Muscle of back (tissue), 11 donors: ENCODE measurements around the gene SLC28A1. TPM values are rescaled to one million over a fixed set of nuclear protein-coding genes. Genes with fewer than 3 reads are reported as not detected.

Experiments used
- DNase-seq, 3 donors: peaks; one replicate each; pipeline versions ENCODE4 v3.0.0 to v3.0.0-alpha.2; 2013
- polyA plus RNA-seq, 10 donors: library from polyadenylated mRNA; unstranded; fragments of 120-200 nt; gene quantifications; one replicate each; pipeline ENCODE4 v1.2.1, GENCODE V29; 2013; ENCODE audit not compliant: insufficient read length in 10 of 10

Gene SLC28A1
- polyA plus RNA-seq, 10 donors, result 0.17 to 0.58 (median 0.30) TPM

DNA sequence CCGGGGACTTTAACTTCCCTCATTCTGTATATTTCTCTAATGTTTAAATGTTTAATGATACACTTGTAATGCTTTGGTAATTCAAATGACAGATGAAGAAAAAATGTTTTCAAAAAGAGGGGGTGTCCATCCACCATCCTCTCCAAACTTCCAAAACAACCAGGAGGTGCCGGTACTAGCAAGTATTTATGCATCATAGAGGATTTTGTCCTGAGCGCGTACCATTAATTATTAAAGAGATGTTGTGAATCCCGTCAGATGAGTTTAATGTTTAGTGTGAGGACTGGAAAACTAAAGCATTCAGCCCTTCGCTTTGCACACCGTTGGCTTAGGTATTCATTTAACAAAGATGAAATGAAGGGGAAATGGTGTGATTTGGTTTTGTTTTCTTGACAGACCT, 1.3 kb downstream of the SLC28A1 start:
- no peak for DNase-seq

DNA sequence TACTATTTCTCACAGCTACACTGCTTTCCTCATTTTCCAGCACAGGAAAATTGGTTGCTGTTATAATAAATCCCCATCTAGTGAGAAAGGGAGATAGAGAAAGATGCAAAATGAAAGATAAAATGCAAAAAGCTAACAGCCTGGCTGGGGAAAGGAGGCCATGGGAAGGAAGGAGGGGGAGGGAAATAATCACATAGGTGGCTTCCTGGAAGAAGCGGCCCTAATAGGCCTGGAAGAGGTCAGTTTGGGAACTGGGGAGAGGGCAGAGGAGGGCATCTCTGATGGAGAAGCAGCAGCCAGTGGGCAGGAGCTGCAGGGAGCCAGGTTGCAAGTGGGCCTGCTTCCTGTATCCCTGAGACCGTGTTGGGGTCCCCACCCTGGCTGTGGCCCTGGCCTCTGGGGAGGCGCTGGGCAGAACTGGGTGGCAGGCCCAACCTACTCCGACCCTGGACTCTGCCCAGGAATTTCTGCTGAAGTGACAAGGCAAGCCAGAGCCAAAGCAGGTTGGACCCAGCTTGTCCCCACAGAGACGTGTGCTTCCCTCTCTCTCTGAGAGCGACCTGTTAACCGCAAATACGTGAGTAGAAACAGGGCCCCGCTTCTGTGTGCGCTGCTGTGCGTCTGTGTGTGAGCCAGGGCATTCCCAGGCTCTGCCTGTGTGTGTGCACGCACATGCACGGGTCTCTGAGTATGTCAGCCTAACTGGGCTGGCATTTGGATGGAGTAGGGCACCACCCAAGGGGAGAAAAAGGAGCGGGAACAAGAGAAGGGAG, 1.9 kb downstream of the SLC28A1 start:
- DNase-seq, result no peak

DNA sequence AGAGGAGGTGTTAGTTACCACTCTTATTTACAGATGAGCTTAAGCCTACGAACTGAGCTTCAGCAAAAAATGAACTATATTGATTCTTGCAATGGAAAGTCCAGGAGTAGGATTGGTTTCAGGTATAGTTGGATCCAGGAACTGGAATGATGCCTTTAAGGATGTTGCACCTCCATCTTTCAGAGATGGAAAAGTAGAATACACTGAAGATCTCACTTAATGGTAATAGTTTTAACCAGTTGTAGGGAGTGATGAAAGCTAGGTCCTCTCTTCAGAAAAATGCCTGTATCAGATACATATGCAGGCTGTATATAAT, 2.5 kb downstream of the SLC28A1 start:
- no peak for DNase-seq

DNA sequence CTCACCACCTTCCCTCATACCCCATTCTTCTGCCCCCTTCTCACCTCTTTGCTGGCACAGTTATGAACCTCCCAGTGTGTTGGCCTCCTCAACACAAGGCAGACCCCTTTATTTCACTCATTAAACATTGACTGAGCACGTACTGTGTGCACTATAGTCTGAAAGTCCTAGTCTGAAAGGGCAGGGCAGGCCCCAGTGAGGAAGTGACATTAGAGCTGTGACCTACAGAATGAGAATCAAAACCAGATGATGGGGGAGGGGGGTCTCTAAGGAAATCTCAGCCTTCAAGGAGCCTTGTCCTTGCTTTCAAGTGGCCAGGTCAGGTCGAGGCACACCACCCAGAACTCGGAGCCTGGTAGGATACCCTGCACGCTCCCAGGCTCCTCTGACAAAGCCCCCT, 3.5 kb downstream of the SLC28A1 start:
- no peak for DNase-seq

DNA sequence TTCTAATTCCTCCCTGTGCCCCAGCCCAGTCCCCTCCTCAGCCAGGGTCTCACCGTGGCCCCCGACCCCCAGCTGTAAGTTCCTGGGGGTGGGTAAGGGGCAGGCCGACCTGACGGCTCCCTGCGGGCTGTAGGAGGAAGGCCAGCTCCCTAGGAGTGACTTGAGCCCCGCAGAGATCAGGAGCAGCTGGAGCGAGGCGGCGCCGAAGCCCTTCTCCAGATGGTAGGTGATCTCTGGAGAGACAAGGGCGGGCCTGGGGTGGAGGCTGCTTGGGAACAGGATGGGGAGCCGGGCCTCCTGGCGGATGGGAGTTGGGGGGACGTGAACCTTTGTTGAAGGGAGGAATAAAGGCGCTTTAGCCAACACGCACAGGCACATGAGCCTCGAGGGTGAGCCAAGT, 4.2 kb downstream of the SLC28A1 start:
- peak in 1 of 3 donors; percentile 45 for DNase-seq

DNA sequence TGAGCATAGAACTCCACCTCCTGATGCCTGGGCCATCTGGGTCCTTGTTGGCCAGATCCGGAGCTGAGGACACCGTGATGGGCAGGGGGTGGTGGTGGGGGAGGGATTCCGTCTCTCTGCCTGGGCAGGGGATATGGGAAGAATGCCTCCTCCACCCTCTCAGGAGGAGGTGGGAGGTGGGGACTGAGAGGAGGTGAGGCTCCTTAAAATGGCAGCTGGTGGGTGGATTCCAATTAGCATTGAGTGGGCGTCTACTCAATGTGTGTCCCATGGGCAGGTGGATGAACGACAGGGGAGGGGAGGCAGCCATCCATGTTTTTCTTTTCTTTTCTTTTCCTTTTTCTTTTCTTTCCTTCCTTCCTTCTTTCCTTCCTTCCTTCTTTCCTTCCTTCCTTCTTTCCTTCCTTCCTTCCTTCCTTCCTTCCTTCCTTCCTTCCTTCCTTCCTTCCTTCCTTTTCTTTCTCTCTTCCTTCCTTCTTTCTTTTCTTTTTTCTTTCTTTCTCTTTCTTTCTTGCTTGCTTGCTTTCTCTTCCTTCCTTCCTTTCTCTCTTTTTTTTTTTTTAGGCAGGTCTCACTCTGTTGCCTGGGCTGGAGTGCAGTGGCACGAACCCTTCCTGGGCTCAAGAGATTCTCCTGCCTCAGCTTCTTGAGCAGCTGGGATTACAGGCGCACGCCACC, 5.0 kb downstream of the SLC28A1 start:
- no peak for DNase-seq

DNA sequence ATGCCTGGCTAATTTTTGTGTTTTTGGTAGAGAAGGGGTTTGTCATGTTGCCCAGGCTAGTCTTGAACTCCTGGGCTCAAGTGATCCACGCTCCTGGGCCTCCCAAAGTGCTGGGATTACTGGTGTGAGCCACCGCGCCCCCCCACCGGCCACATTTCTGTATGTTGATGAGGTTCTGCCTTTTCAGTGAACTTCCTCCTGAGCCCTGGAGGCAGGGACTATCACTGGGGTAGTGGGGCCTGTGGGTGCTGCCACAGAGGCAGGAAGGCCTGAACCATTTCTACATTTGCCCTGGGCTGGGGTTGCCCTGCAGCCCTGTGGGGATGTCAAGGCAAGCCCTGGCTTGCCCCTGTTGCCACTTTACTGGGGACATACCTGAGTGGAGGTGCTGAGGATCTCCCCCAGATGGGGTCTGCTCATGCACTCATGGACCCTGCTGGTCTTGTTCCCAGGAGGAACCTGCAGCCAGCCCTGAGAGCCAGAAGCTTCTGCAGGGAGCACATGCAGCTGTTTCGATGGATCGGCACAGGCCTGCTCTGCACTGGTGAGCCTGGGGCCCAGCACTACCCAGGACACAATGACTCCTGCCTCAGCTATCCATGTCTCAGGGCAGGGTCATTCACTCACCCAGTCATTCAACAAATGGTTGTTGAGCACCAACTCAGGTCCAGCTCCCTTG, 5.7 kb downstream of the SLC28A1 start:
- DNase-seq, result no peak

DNA sequence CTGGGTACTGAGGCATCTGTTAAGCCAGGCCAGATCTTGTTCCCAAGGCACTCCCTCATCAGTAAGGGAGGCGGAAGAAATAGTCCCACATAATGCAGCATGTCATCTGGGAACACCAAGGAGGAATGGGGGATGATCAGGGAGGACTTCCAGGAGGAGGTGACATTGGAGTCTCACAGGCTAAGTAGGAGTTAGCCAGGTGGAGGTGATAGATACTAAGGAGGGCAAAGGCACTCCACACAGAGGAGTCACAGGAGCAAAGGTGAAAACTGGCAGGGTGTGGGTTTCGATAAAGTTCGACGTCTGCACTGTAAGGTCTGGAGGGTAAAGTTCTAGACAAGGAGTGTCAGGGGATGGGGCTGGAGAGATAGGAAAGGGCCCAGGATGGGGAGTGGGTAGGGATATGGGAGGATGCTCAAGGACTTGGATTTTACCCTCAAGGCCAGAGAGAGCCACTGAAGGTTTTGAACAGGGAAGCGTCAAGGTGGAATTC, 6.3 kb downstream of the SLC28A1 start:
- DNase-seq, result no peak

DNA sequence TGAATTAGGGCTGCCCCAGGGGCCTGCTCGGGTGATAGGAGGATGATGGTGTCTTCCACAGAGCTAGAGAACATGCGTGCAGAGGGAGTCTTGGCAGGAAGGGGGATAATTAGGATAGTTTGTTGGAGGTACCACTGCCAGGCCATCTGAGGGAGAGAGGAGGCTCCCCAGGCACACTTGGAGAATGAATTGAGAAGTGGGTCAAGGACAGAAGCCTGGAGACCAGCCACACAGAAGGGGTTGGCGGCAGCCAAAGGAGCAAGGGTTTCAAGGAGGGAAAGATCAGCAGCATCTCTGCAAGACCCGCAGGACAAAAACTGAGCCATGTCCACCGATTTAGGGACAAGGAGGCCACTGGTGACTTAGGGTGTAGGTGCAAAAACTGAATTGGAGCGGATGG, 6.9 kb downstream of the SLC28A1 start:
- DNase-seq, result no peak

DNA sequence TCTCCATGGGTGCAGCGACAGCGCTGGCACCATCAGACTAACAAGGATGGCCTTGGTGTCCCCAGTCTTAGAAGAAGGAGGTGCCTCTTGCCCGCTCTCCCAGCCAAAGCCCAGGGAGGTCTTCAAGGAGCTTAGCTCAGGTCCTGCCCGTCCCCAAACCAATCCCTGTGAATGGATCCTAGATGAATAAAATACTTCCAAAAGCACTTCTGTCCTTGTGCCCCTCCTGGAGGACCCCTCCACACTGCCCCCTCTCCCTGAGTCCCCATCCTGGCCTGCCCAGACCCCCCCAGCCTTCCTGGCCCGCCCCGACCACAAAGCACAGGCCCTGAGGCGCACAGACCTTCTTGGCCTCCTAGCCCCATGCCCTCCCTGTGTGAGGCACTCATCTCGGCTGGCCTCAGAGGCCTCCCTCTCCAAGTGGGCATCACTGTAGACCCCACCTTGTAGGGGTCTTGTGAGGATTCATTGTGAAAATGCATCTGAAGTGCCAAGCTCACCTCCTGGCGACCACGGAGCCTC, 8.4 kb downstream of the SLC28A1 start:
- DNase-seq, result no peak

DNA sequence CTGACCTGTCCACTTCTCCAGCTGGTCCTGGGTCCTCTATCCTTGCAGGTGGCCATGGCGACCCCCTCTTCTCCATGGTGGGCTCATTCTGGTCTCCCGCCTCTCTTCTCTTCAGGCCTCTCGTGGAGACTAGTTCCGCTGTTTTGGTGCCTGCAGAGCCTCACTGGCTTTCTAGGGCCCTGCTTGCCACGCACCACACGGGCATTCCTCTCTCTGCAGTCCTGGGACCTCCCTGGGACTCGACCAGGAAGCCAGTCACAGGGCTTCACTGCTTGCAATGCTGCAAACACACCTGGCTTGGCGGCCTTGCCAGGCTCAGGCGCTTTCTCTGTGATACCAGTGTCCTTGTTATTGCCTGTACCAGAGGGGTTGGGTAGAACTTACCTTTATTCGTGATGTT, 9.1 kb downstream of the SLC28A1 start:
- DNase-seq, result no peak

DNA sequence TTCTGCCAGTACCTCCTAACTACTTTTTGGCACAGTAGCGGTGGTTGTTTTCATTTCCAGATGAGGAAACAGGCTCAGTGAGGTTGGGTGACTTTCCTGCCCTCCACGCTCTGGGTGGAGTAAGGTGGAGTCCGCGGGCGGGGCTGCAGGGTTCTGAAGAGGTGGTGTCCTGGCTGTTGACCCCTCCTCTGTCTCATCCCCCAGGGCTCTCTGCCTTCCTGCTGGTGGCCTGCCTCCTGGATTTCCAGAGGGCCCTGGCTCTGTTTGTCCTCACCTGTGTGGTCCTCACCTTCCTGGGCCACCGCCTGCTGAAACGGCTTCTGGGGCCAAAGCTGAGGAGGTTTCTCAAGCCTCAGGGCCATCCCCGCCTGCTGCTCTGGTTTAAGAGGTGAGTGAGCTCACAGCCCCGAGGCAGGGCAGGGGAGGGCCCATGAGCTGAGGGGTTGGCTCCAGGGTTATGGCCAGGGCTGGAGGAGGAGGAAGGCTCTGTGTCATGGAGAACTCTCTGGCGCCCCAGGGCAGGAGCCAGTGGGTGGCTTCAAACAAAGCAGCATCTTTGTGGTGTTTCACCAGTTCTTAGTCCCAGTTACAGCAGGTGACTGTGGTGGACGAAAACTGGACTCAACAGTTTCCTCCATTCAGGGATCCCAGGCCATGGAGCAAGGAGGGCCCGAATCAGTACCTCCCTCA, 10.4 kb downstream of the SLC28A1 start:
- no peak for DNase-seq

DNA sequence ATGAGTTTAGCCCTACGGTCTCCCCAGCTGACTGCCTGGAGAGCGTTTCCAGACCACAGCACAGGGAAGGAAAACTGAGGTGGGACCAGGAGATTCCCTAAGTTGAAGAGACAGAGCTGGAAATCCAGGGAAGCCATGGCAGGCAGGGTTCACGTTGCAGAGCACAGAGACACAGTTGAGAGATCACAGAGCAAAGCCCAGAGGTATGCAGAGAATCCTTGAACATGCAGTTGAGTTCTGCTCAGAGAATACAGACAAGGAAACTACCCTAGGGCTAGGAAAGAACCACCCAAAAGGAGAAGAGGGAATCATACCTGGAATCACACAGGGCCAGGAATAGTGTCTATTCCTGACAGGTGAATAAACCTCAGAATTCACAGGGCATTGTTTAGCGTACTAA, 14.3 kb downstream of the SLC28A1 start:
- DNase-seq, result no peak

DNA sequence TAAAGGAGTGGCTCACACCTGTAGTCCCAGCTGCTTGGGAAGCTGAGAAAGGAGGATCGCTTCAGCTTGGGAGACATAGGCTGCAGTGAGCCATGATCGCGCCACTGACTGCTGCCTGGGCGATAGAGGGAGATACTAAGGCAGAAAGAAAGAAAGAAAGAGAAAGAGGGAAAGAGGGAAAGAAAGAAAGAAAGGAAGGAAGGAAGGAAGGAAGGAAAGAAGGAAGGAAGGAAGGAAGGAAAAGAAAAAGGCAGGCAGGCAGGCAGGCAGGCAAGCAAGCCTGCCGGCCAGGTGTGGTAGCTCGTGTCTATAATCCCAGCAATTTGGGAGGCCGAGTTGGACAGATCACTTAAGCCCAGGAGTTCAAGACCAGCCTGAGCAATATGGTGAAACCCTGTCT, 15.3 kb downstream of the SLC28A1 start:
- DNase-seq, result no peak

DNA sequence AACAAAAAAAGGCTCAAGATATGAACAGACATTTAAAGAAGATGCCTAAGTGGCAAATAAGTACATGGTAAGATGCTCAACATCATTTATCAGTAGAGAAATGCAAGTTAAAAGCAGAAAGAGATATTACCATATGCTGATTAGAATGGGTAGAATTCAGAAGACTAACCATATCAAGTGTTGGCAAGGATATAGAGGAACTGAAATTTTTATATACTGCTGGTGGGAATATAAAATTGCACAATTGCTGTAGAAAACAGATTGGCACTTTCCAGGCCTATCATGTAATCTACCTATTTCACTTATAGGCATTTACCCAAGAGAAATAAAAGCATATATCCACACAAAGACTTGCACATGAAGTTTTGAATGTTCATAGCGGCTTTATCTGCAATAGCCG, 17.1 kb downstream of the SLC28A1 start:
- no peak for DNase-seq

DNA sequence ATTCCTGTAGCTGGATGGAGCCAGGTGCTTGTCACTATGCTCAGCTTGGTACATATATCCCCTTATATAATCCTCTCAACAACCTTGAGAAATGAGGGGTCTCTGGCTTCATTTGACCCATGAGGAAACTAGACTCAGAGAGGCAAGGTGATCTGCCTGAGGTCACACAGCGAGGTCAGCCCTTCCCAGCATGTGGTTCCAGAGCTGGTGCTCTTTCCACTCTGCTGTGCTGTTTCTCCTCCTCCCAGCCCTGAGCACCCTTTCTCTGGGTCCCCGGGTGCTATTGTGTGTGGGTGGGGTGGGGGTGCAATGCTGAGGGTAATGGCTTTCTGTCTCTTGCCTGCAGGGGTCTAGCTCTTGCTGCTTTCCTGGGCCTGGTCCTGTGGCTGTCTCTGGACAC, 19.3 kb downstream of the SLC28A1 start:
- no peak for DNase-seq

DNA sequence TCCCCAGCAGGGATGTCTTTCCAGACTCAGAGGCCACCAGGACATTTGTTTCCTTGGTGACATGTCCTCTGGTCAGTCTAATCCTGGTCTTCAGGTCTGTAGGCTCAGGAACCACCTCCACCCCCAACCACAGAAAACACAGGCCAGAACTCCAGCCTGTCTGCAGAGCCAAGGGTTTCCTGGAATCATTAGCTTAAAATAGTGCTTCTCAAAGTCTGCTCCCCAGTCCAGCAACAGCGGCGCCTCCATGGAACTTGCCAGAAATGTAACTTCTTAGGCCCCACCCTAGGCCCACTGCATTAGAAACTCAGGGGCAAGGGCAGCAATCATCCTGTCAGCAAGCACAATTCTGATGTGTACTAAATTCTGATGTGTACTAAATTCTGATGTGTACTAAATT, 20.0 kb downstream of the SLC28A1 start:
- peak; percentile 36 to 79 (median 71) for DNase-seq

DNA sequence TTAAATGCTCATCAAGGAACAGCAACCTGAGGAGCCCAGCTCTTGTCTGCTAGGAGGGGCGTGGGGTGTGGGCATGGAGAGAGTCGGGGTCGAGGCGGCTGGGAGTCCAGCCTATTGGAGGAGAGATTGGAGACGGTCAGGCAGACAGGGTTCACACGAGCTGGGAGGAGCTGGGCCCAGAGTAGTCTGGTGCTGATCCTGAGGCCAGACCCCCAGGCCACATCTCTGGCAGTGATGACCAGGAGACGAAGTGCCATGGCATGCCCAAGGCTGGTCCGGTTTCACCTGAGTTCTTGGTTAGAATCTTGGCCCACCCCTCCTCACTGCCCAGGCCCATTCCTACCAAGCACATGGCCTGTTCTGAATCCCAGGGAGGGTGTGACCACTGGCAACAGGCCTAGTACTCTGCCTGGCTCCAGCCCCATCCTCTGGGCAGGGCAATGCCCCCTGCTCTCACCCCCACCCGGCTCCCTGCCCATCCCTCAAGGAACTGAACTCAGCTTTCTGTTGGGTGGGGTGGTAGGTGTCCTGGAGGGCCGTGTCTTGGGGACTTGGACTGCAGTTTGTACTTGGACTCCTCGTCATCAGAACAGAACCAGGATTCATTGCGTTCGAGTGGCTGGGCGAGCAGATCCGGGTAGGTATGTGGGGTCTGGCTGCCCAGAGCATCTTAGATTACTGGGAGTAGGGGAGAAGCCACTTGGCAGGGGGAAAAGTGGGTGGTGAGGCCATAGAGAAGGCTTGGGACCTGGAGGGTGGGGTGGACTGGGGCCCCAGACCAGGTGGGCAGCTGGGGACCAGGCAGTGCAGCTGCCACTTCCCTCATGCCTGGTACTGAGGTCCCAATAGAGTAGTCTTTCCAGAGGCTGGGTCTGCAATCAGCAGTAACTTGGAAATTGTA, 20.8 kb downstream of the SLC28A1 start:
- no peak for DNase-seq

DNA sequence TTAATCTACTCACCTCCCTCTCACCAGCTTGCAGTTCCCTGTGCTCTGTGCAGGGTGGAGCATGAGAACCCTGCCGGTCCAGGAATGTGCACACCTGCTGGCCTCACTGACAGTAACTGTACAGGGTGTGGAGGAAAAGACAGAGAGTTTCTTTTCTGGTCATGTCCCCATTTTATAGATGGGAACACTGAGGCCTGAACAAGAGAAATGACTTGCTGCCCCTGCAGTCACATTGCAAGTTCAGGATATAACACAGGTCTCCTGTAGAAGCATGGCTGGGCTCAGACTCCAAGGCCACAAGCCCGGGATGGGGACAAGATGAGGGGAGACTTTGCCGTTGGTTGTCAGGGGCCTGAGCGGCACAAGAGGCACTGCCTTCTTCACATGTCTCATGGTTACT, 23.3 kb downstream of the SLC28A1 start:
- DNase-seq, result no peak

DNA sequence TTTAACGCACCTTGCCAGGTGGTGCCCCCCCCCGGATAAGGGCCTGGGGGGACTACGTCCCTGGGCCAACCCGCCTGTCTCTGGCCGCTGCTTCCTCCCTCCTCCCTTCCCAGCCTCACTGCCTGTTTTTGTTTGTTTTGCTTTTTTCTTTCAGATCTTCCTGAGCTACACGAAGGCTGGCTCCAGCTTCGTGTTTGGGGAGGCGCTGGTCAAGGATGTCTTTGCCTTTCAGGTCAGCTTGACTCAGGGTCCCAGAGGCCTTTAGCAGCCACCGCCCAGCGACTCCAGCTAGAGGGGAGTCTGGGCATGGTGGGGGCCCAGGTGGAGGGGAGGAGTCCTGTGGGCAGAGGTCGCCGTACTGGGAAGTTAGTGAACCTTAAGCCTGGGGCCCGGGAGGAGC, 24.1 kb downstream of the SLC28A1 start:
- no peak for DNase-seq

DNA sequence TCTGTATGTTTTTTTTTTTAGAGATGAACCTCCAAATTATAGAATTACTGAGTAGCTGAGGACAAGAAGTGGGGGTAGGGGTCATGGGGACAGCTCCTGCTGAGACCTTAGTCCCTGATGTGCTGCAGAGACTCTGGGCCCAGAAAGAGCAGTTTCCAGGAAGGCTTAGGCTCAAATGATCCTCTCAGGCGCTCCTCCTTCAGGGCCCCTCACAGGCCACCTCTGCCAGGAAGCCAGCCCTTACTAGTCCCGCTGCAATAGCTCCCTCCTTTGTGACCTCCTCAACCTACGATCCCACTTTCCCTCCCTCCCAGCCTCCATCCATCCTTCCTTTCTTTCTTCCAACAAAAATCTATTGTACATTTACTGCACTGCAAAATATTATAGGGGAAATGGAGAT, 24.6 kb downstream of the SLC28A1 start:
- DNase-seq, result no peak
